Activated CD4-positive, alpha-beta memory T cell treated with anti-CD3 and anti-CD28 coated beads for 36 hours (primary cell): ENCODE data around the gene CRYBG1. TPM values are rescaled to one million over a fixed set of nuclear protein-coding genes. Genes with fewer than 3 reads are reported as not detected.

Experiments
- CTCF ChIA-PET: fragments of 350-600 bp; sonication (Branson Sonifier 250); formaldehyde crosslinking; loops from one replicate; lab custom pipeline; 2021; ENCODE audit warnings: antibody characterized with exemption, inconsistent platforms; lab: Charles Lee
- POLR2A ChIA-PET: fragments of 350-600 bp; sonication (Branson Sonifier 250); formaldehyde crosslinking; loops from one replicate; lab custom pipeline; 2021; ENCODE audit warnings: antibody characterized with exemption; lab: Charles Lee
- DNase-seq: peaks from one replicate; pipeline ENCODE4 v3.0.0-alpha.2; 2020
- H3K27ac Mint-ChIP-seq: one replicate; pipeline ENCODE4 v1.8.0; 2021; ENCODE audit warnings: mixed read lengths
- H3K27me3 Mint-ChIP-seq: one replicate; pipeline ENCODE4 v1.8.0; 2021; ENCODE audit warnings: mixed read lengths
- H3K36me3 Mint-ChIP-seq: one replicate; pipeline ENCODE4 v1.8.0; 2021; ENCODE audit warnings: mixed read lengths
- H3K4me1 Mint-ChIP-seq: one replicate; pipeline ENCODE4 v1.8.0; 2021; ENCODE audit warnings: low read depth, mixed read lengths
- H3K4me3 Mint-ChIP-seq: one replicate; pipeline ENCODE4 v1.8.0; 2021; ENCODE audit warnings: mild to moderate bottlenecking, mixed read lengths
- H3K9me3 Mint-ChIP-seq: one replicate; pipeline ENCODE4 v1.8.0; 2021; ENCODE audit warnings: mixed read lengths
- intact Hi-C: fragments of 100-400 bp; cut with micrococcal nuclease; formaldehyde crosslinking; loops from one replicate; pipeline ENCODE4 v1.15.1; 2023
- total RNA-seq, 2 experiments: library from RNA; stranded (reverse); gene quantifications; one replicate each; pipeline ENCODE4 v1.2.3, GENCODE V29; 2021

Gene CRYBG1
- total RNA-seq, 2 experiments from 2014 or later, result 38.4 to 39.3 TPM

GRCh38 chr6:106486236-106486635, 125.7 kb downstream of the CRYBG1 start:
- no peaks in the 10 kb centered on the region for H3K36me3 Mint-ChIP-seq
- POLR2A ChIA-PET, result no interaction called here
- H3K27ac Mint-ChIP-seq, result no peak overlapping the region
- intact Hi-C loops, result no loop called here
- H3K4me1 Mint-ChIP-seq, result no peaks in the 10 kb centered on the region
- no peak for DNase-seq
- no peaks in the 10 kb centered on the region for H3K9me3 Mint-ChIP-seq
- H3K27me3 Mint-ChIP-seq, result no peaks in the 10 kb centered on the region
- CTCF ChIA-PET, result no interaction called here
- H3K4me3 Mint-ChIP-seq, result no peak overlapping the region

- no peak overlapping the region for H3K27ac Mint-ChIP-seq
- intact Hi-C loops, result no loop called here
- H3K4me3 Mint-ChIP-seq, result no peak overlapping the region
- DNase-seq, result no peak
- CTCF ChIA-PET, result no interaction called here
- no peaks in the 10 kb centered on the region for H3K36me3 Mint-ChIP-seq
- H3K4me1 Mint-ChIP-seq, result no peaks in the 10 kb centered on the region
- POLR2A ChIA-PET, result no interaction called here
- H3K27me3 Mint-ChIP-seq, result peaks cover 2% of the 10 kb centered on the region
- no peaks in the 10 kb centered on the region for H3K9me3 Mint-ChIP-seq
Measured at GRCh38 chr6:106488494-106489370, 128.2 kb downstream of the CRYBG1 start.

- intact Hi-C loops, result no loop called here
- Mint-ChIP-seq H3K9me3 (no peaks in the 10 kb centered on the region), H3K4me1 (no peaks in the 10 kb centered on the region), H3K36me3 (no peaks in the 10 kb centered on the region), H3K27me3 (peaks cover 2% of the 10 kb centered on the region), H3K27ac (no peak overlapping the region), H3K4me3 (no peak overlapping the region)
- POLR2A ChIA-PET, result no interaction called here
- no peak for DNase-seq
- CTCF ChIA-PET, result no interaction called here
Measured at GRCh38 chr6:106490030-106490429, 129.5 kb downstream of the CRYBG1 start.

- Mint-ChIP-seq H3K27me3 (peaks cover 2% of the 10 kb centered on the region), H3K9me3 (no peaks in the 10 kb centered on the region), H3K4me1 (no peaks in the 10 kb centered on the region), H3K4me3 (no peak overlapping the region), H3K36me3 (no peaks in the 10 kb centered on the region), H3K27ac (no peak overlapping the region)
- intact Hi-C loops, result no loop called here
- POLR2A ChIA-PET, result no interaction called here
- no peak for DNase-seq
- CTCF ChIA-PET, result no interaction called here
Measured at GRCh38 chr6:106490436-106490835, 129.9 kb downstream of the CRYBG1 start.

GRCh38 chr6:106490974-106491373, 130.5 kb downstream of the CRYBG1 start:
- no peaks in the 10 kb centered on the region for H3K9me3 Mint-ChIP-seq
- POLR2A ChIA-PET, result no interaction called here
- H3K27me3 Mint-ChIP-seq, result peaks cover 2% of the 10 kb centered on the region
- CTCF ChIA-PET, result interaction anchor here (0.6 kb wide), 1 partner anchor 449 kb away, joined by 4 read pairs; no protein-coding TSS in a partner anchor
- DNase-seq, result no peak
- no peaks in the 10 kb centered on the region for H3K4me1 Mint-ChIP-seq
- no peak overlapping the region for H3K27ac Mint-ChIP-seq
- no peak overlapping the region for H3K4me3 Mint-ChIP-seq
- intact Hi-C loops, result no loop called here
- H3K36me3 Mint-ChIP-seq, result no peaks in the 10 kb centered on the region

- H3K4me3 Mint-ChIP-seq, result no peak overlapping the region
- CTCF ChIA-PET, result interaction anchor here (0.6 kb wide), 1 partner anchor 79 kb away, joined by 3 read pairs; no protein-coding TSS in a partner anchor
Measured at GRCh38 chr6:106495014-106495413, 134.5 kb downstream of the CRYBG1 start.

GRCh38 chr6:106496823-106497222, 136.3 kb downstream of the CRYBG1 start:
- H3K27ac Mint-ChIP-seq, result no peak overlapping the region
- no peaks in the 10 kb centered on the region for H3K9me3 Mint-ChIP-seq
- H3K27me3 Mint-ChIP-seq, result peaks cover 2% of the 10 kb centered on the region
- CTCF ChIA-PET, result no interaction called here
- DNase-seq, result no peak
- no peaks in the 10 kb centered on the region for H3K36me3 Mint-ChIP-seq
- H3K4me1 Mint-ChIP-seq, result peaks cover 3% of the 10 kb centered on the region
- POLR2A ChIA-PET, result no interaction called here
- no peak overlapping the region for H3K4me3 Mint-ChIP-seq
- intact Hi-C loops, result no loop called here

More at GRCh38 chr6:106495014-106495413, 134.5 kb downstream of the CRYBG1 start:
- Mint-ChIP-seq H3K36me3 (no peaks in the 10 kb centered on the region), H3K9me3 (no peaks in the 10 kb centered on the region), H3K27me3 (peaks cover 2% of the 10 kb centered on the region), H3K4me1 (peaks cover 3% of the 10 kb centered on the region), H3K27ac (no peak overlapping the region)
- intact Hi-C loops, result no loop called here
- POLR2A ChIA-PET, result no interaction called here
- no peak for DNase-seq

GRCh38 chr6:106501960-106502371, 141.4 kb downstream of the CRYBG1 start:
- Mint-ChIP-seq H3K4me1 (no peaks in the 10 kb centered on the region), H3K27me3 (no peaks in the 10 kb centered on the region), H3K9me3 (no peaks in the 10 kb centered on the region), H3K36me3 (no peaks in the 10 kb centered on the region), H3K4me3 (no peak overlapping the region), H3K27ac (no peak overlapping the region)
- POLR2A ChIA-PET, result no interaction called here
- DNase-seq, result no peak
- CTCF ChIA-PET, result interaction anchor here (0.8 kb wide), 1 partner anchor 9 kb away, joined by 3 read pairs; no protein-coding TSS in a partner anchor
- intact Hi-C loops, result no loop called here

- H3K36me3 Mint-ChIP-seq, result no peaks in the 10 kb centered on the region
- DNase-seq, result no peak
- ChIA-PET POLR2A (no interaction called here), CTCF (interaction anchor here (2.2 kb wide), 1 partner anchor 64 kb away, joined by 7 read pairs; no protein-coding TSS in a partner anchor)
- no peaks in the 10 kb centered on the region for H3K4me1 Mint-ChIP-seq
- no peaks in the 10 kb centered on the region for H3K27me3 Mint-ChIP-seq
- H3K4me3 Mint-ChIP-seq, result no peak overlapping the region
- intact Hi-C loops, result no loop called here
- H3K27ac Mint-ChIP-seq, result no peak overlapping the region
- no peaks in the 10 kb centered on the region for H3K9me3 Mint-ChIP-seq
Measured at GRCh38 chr6:106502559-106502958, 142.0 kb downstream of the CRYBG1 start.

- Mint-ChIP-seq H3K9me3 (no peaks in the 10 kb centered on the region), H3K4me3 (no peak overlapping the region), H3K27ac (no peak overlapping the region), H3K36me3 (peaks cover 4% of the 10 kb centered on the region), H3K4me1 (peaks cover 15% of the 10 kb centered on the region), H3K27me3 (no peaks in the 10 kb centered on the region)
- no peak for DNase-seq
- intact Hi-C loops, result no loop called here
- ChIA-PET POLR2A (interaction anchor here (0.6 to 6.0 kb wide), 2 partner anchors 13 to 120 kb away, joined by 3 to 75 read pairs; no protein-coding TSS in a partner anchor), CTCF (interaction anchor here (6.8 kb wide), 1 partner anchor 56 kb away, joined by 94 read pairs; no protein-coding TSS in a partner anchor)
Measured at GRCh38 chr6:106508277-106508676, 147.8 kb downstream of the CRYBG1 start.

GRCh38 chr6:106508834-106509233, 148.3 kb downstream of the CRYBG1 start:
- H3K36me3 Mint-ChIP-seq, result peaks cover 4% of the 10 kb centered on the region
- no peak overlapping the region for H3K27ac Mint-ChIP-seq
- ChIA-PET POLR2A (interaction anchor here (6.0 kb wide), 1 partner anchor 12 kb away, joined by 75 read pairs; no protein-coding TSS in a partner anchor), CTCF (interaction anchor here (0.9 to 6.8 kb wide), 3 partner anchors 55 to 66 kb away, joined by 6 to 94 read pairs (median 6); no protein-coding TSS in a partner anchor)
- no peaks in the 10 kb centered on the region for H3K9me3 Mint-ChIP-seq
- H3K27me3 Mint-ChIP-seq, result no peaks in the 10 kb centered on the region
- no peak for DNase-seq
- no peak overlapping the region for H3K4me3 Mint-ChIP-seq
- H3K4me1 Mint-ChIP-seq, result peaks cover 16% of the 10 kb centered on the region
- intact Hi-C loops, result no loop called here

- H3K27me3 Mint-ChIP-seq, result no peaks in the 10 kb centered on the region
- intact Hi-C loops, result loop anchor here (2.0 to 5.0 kb wide), 5 partner anchors 32 to 1313 kb away; partner anchors contain the start of genes CRYBG1, QRSL1, RTN4IP1 and SCML4
- POLR2A ChIA-PET, result interaction anchor here (0.5 to 6.0 kb wide), 2 partner anchors 11 to 35 kb away, joined by 3 to 75 read pairs; no protein-coding TSS in a partner anchor
- peaks cover 23% of the 10 kb centered on the region for H3K4me1 Mint-ChIP-seq
- peak overlapping the region; percentile 40 for H3K27ac Mint-ChIP-seq
- CTCF ChIA-PET, result interaction anchor here (0.9 to 6.8 kb wide), 7 partner anchors 27 to 67 kb away, joined by 3 to 94 read pairs (median 6); no protein-coding TSS in a partner anchor
- peak overlapping the region; percentile 83 for H3K4me3 Mint-ChIP-seq
- peaks cover 8% of the 10 kb centered on the region for H3K36me3 Mint-ChIP-seq
- no peak for DNase-seq
- no peaks in the 10 kb centered on the region for H3K9me3 Mint-ChIP-seq
Measured at GRCh38 chr6:106509420-106510089, 149.0 kb downstream of the CRYBG1 start.
